NCI-H82 treated with DMSO at 0.1 percent for 48 hours (cell line): ENCODE results near the gene BRCA2.

Experiments used
- DNase-seq: peaks from one replicate; lab custom pipeline; 2025; ENCODE audit not compliant: unreplicated experiment; lab: John Stamatoyannopoulos, UW

BRCA2 gene

GRCh38 chr13:32384702-32385101 is 69.4 kb downstream of the BRCA2 start:
- DNase-seq = no peak

- no peak for DNase-seq
These were observed 70.1 kb downstream of the BRCA2 start for GRCh38 chr13:32385410-32385809.

DNA sequence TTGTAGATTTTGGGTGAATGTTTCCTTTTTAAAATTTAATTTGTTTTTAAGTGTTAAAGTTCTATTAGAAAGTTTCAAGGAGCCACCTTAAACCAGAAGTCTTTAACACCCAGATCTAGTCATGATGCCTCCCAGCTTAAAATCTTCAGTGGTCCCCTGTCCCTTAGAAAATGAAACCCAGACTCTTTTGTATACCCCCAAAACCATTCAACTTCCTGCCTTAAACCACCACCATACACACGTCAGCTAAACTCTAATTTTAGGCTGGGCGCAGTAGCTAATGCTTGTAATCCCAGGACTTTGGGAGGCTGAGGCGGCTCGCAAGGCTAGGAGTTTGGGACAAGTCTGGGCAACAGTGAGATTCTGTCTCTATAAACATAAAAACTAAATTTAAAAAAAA is 74.7 kb downstream of the BRCA2 start:
- DNase-seq = no peak

DNA sequence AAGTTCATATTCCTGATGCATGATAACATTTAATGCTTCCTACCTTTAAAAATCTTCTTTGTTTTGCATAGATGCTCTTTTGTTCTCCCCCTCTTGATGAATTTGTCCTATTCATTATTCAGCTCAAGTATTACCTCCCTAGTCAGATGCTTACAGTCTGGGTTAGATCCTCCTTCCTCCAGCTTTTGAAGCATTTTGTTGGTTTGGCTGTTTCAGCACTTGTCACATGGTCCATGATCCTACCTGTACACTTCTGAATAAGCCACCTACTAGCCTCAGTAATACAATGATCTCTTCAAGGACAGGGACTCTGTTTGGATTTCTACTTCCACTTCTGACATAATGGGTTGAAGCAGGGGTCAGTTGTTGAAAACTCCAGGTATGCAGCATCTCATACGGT is 75.2 kb downstream of the BRCA2 start:
- DNase-seq = no peak

DNA sequence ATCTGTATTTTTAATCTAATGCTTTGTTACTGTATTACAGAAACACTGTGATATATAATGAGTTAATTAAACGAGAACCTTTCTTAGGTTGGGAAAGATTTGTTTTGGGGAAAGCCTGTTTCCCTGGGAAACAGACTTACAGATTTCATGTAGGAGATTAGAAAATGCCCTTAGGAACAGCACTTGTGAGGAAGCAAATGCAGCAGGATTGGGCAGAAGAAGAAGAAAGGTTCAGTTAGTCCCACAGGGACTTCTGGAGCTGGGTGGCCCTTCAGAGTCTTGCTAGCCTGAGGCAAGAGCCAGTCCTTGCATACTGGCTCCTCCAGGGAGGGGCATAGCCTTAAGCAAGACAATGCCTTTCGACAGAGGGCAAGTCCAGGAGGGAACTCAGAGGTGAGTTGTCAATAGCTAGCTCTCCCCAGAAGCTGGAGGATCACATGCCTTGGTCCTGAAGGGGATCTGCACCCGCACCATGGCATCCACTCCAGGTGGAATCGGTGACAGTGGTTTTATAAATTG is 75.9 kb downstream of the BRCA2 start:
- DNase-seq = no peak

DNA sequence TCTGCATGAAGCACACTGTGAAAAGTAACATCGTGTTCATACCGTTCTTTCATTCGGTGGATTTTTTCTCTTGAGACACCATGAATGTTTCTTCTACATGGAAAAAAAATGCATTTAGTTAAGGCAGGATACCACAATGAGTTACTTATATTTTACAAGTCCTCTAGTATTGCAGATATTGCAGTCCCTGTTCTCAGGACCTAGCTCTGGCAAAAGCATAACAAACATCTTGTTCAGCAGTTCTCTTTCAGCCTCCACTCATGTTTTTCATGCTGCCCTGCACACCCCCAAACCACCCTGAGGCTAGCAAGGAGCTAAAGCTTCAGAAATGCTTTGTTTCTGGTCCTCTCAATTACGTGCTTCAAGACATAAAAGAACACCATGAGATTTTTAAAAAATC is 87.8 kb downstream of the BRCA2 start:
- no peak for DNase-seq

DNA sequence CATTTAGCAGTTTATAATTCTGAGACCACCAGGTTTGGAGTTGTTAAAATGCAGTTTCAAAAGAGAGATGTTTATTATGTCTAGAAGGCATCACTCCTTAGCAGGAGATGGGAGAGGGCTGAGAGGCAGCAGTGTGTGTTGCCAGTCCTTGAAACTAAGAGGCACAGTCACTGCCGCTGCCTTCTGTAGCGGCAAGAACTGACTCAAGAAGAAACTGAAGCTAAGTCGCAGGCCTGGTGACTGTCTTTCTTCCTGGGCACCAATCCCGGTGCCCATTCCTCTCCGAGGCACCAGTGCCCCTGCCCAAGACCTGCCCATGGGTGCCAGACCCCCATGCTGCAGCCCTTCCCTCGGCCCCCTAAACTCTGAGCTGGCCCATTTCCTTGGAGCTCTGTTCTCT is 92.5 kb downstream of the BRCA2 start:
- no peak for DNase-seq

GRCh38 chr13:32408296-32409000 is 93.1 kb downstream of the BRCA2 start:
- no peak for DNase-seq

DNA sequence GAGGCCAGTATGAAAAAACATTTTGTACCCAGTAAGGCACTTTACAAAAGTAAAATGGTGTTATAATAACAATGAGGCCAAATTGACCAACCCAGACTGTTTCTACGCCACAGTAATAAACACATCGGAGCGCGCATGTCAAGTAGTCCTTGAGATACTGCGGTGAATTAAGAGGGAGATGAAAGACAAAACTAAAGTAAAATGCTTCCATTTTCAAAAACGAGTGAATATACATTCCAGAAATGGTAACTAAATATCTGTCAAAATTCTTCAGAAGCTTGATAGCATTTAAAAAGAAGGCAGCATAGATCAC is 93.6 kb downstream of the BRCA2 start:
- DNase-seq = no peak

- no peak for DNase-seq
These were observed 94.5 kb downstream of the BRCA2 start for GRCh38 chr13:32409561-32410421.

DNA sequence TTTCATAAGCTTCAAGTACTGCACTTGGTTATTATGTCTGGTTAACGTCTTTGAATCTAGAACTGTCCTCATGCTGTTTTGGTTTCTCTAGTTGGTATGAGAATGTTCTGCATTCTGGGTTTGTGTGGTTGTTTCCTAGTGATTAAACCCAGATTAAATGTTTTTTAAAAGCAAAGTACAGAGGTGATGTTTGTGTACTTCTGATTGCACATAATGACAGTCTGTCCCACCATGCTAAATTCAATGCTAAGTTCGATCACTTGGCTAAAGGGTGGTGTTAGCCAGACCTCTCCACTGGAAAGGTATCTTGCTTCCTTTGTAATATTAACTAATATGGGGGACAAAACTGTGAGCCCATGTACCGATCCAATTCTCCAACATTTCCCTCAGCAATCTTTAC is 98.0 kb downstream of the BRCA2 start:
- DNase-seq = no peak

DNA sequence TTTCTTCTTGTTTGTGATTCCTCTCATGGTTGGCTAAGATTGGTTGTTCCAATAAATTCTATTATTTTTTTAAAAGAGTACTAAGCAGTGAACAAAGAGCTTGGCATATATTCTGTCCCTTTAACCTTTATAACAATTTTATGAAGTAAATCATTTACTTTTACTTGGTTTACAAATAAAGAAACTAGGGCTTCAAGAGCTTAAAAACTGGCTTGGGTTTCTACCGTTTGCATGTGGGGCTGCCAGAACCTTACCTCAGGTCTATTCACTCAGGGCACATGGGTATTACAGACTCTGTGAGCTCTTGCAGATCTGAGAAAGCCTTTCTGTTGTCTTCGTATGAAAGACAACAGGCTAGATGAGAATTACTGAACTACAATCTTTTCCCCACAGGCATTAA is 99.3 kb downstream of the BRCA2 start:
- DNase-seq = no peak

GRCh38 chr13:32415019-32415418 is 99.7 kb downstream of the BRCA2 start:
- DNase-seq = no peak

DNA sequence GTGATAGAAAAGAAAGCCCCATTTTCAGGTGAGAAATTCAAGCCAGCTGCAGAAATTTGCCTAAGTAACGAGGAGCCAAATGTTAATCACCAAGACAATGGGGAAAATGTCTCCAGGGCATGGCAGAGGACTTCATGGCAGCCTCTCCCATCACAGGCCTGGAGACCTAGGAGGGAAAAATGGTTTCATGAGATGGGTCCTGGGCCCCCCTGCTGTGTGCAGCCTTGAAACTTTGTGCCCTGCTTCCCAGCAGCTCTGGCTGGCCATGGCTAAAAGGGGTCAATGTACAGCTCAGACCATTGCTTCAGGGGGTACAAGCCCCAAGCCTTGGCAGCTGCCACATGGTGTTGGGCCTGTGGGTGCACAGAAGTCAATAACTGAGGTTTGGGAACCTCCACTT is 102.7 kb downstream of the BRCA2 start:
- no peak for DNase-seq

GRCh38 chr13:32419862-32420261 is 104.6 kb downstream of the BRCA2 start:
- no peak for DNase-seq

GRCh38 chr13:32423592-32423991 is 108.3 kb downstream of the BRCA2 start:
- no peak for DNase-seq

GRCh38 chr13:32425158-32425557 is 109.8 kb downstream of the BRCA2 start:
- no peak for DNase-seq

GRCh38 chr13:32426191-32426989 is 111.1 kb downstream of the BRCA2 start:
- DNase-seq = no peak

DNA sequence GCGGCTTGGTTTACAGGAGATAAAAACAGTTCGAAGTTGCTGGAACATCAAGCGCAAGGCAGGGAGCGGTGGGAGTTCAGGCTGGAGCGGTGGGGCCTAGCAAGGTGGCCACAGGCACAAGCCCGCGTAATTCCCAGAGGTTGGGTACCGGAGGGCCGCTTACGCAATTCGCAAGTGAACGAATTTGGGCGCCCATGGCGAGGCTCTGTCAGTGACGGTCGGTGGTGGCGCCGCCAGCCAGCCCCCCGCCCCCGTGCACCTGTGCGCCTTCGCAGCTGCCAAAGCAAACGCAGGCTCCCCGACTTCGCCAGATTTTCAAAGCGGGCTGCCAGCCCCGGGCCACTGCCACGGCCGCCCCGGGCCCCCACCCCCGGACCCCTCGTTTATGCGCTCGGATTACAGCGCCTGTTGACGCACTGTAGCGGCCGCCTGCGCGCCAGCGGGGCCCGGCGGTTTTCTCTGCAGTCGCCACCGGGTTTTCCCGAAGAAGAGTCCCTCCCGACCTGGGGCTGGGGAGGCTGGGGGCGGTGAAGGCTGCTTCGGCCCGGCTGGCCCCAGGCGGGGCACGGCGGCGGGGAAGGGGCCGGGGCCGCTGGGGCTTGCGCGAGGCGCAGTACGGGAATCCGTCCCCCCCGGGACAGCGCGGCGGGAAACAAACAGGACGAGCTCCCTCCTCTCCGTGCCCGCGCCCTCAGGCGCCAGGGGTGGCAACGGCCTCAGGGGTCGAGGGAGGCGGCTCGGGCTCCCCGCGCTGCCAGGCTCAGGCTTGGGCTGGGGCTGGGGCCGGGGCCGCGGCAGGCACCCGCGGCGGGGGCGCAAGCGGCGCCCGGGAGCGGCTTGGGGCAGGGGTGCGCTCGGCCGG is 111.9 kb downstream of the BRCA2 start:
- DNase-seq = no peak

DNA sequence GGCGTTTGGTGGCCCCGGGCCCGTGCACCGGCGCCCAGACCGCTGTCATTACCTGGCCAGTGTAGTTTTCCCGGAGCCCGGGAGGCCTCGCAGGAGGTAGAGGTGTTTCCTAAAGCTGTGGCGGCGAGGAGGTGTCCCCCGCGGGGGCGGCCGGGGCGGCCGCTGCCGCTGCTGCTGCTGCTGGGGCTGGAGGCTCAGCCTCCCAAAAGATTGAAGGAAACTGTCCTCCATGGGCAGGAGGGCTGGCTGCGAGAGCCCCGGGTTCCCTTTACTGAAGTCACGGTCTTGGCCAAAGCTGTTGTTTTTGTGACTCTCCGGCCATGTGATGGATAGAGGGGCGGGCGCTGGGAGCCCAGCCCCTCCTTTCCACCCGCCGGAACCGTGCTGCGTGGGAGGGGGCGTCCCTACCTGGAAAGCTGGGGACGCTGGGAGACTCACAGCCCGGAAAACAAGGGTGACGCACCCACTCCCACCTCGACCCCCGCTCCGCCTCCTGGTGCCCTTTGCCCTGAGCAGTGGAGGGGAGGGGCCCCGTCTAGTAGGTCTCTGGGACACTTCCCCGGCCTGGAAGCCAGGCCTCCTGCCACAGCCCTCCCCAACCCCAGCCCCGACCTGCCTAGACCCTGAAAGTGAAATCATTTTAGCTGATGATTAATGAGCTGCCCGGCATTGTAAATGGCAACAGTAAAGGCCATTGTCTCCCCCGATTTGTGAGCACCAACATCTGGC is 112.7 kb downstream of the BRCA2 start, which contains the start of gene N4BP2L1:
TSS of gene N4BP2L1 (minus strand) at position 279 of the 729 bp plus-strand sequence. CDS start at position 231, 48 bp downstream.
- DNase-seq = no peak
